Liver (tissue), 3 donors: ENCODE results near the gene CRISPLD2.

Experiments
- FOXA2 ChIP-seq: IDR thresholded peaks from 2 replicates; pipeline ENCODE4 v1.6.1; 2016; ENCODE audit warnings: antibody characterized with exemption
- GABPA ChIP-seq, 2 donors: IDR thresholded peaks in 1 of 2; conservative IDR thresholded peaks in 1 of 2; 2 replicates each; pipeline ENCODE4 v1.6.1; 2016; ENCODE audit warnings: antibody characterized with exemption in 2 of 2, mild to moderate bottlenecking in 1 of 2, moderate library complexity in 1 of 2
- JUND ChIP-seq, 2 donors: IDR thresholded peaks; 2 replicates each; pipeline ENCODE4 v1.6.1; 2016; ENCODE audit warnings: antibody characterized with exemption in 2 of 2
- MAX ChIP-seq: IDR thresholded peaks from 2 replicates; pipeline ENCODE4 v1.6.1; 2016; ENCODE audit warnings: antibody characterized with exemption
- NR2F2 ChIP-seq: IDR thresholded peaks from 2 replicates; pipeline ENCODE4 v1.6.1; 2016; ENCODE audit warnings: antibody characterized with exemption
- RAD21 ChIP-seq, 2 donors: IDR thresholded peaks; 2 replicates each; pipeline ENCODE4 v1.6.1; 2016; ENCODE audit warnings: antibody characterized with exemption in 2 of 2, mild to moderate bottlenecking in 2 of 2
- SP1 ChIP-seq: IDR thresholded peaks from 2 replicates; pipeline ENCODE4 v1.6.1; 2018; ENCODE audit warnings: antibody characterized with exemption, mild to moderate bottlenecking
- TAF1 ChIP-seq: conservative IDR thresholded peaks from 2 replicates; pipeline ENCODE4 v1.6.1; 2016; ENCODE audit warnings: antibody characterized with exemption, mild to moderate bottlenecking
- YY1 ChIP-seq: IDR thresholded peaks from 2 replicates; pipeline ENCODE4 v1.6.1; 2016; ENCODE audit warnings: antibody characterized with exemption, mild to moderate bottlenecking
- TF ChIP-seq, protein P1 (sequence below): fragments of 150-350 bp; IDR thresholded peaks from 2 replicates; pipeline ENCODE4 v1.5.1; 2017; ENCODE audit warnings: improper control_type of control experiment, low read depth, low read length; ENCODE audit not compliant: missing input control
- TF ChIP-seq, protein P2 (sequence below): IDR thresholded peaks from 2 replicates; pipeline ENCODE4 v1.6.1; 2016; ENCODE audit warnings: antibody characterized with exemption, mild to moderate bottlenecking
- TF ChIP-seq, protein P3 (sequence below): IDR thresholded peaks from 2 replicates; pipeline ENCODE4 v1.6.1; 2016; ENCODE audit warnings: antibody characterized with exemption
- donor health status: healthy.
- donor health status: healthy.

DNA sequence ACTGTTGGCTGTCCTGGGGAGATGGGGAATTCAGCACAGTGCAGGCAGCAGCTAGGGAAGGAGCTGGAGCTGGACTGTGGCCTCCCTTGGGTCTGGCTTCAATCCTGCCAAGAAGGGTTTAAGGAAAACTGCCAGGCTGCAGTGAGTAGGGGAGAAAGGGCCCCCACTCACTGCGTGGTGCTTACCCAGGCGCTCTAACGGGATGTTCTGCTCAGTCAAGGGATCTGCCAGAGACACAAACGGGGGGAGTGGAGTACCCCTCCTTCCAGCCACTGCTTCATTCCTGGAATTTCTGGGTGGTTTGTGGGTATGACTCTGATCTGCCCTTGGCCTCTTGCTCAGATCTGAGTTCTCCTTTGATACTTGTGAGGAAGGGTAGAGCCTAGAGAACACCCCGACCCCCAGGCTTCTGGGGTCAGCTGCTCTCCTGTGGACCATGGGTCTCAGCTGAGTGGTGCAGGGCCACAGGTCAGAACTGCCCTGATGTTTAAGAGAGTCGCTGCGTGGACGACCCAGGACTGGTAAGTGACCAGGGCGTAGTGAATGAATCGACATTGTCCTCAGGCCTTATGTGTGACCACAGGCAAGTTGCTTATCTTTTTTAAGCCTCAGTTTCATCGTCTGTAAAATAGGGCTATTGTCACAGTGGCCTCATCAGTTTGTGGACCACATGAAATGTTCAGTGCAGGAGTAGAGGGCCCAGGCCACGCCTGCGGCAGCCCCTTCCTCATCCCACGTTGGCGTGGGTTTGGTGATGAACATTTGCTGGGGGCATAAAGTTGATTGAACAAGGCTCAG lies 9.6 kb downstream of the CRISPLD2 start:
- TF ChIP-seq, protein P1, sequence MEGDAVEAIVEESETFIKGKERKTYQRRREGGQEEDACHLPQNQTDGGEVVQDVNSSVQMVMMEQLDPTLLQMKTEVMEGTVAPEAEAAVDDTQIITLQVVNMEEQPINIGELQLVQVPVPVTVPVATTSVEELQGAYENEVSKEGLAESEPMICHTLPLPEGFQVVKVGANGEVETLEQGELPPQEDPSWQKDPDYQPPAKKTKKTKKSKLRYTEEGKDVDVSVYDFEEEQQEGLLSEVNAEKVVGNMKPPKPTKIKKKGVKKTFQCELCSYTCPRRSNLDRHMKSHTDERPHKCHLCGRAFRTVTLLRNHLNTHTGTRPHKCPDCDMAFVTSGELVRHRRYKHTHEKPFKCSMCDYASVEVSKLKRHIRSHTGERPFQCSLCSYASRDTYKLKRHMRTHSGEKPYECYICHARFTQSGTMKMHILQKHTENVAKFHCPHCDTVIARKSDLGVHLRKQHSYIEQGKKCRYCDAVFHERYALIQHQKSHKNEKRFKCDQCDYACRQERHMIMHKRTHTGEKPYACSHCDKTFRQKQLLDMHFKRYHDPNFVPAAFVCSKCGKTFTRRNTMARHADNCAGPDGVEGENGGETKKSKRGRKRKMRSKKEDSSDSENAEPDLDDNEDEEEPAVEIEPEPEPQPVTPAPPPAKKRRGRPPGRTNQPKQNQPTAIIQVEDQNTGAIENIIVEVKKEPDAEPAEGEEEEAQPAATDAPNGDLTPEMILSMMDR, result no peak
- no peak for TF ChIP-seq TAF1
- no peak for TF ChIP-seq JUND (IDR thresholded peaks at IDR 0.05)
- TF ChIP-seq GABPA (IDR thresholded peaks at IDR 0.05 in 1 of 2, conservative IDR thresholded peaks at IDR 0.05 in 1 of 2), result no peak
- no peak for TF ChIP-seq YY1
- no peak for TF ChIP-seq MAX
- no peak for TF ChIP-seq RAD21 (IDR thresholded peaks at IDR 0.05)
- TF ChIP-seq, protein P2, sequence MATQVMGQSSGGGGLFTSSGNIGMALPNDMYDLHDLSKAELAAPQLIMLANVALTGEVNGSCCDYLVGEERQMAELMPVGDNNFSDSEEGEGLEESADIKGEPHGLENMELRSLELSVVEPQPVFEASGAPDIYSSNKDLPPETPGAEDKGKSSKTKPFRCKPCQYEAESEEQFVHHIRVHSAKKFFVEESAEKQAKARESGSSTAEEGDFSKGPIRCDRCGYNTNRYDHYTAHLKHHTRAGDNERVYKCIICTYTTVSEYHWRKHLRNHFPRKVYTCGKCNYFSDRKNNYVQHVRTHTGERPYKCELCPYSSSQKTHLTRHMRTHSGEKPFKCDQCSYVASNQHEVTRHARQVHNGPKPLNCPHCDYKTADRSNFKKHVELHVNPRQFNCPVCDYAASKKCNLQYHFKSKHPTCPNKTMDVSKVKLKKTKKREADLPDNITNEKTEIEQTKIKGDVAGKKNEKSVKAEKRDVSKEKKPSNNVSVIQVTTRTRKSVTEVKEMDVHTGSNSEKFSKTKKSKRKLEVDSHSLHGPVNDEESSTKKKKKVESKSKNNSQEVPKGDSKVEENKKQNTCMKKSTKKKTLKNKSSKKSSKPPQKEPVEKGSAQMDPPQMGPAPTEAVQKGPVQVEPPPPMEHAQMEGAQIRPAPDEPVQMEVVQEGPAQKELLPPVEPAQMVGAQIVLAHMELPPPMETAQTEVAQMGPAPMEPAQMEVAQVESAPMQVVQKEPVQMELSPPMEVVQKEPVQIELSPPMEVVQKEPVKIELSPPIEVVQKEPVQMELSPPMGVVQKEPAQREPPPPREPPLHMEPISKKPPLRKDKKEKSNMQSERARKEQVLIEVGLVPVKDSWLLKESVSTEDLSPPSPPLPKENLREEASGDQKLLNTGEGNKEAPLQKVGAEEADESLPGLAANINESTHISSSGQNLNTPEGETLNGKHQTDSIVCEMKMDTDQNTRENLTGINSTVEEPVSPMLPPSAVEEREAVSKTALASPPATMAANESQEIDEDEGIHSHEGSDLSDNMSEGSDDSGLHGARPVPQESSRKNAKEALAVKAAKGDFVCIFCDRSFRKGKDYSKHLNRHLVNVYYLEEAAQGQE, result no peak
- TF ChIP-seq, protein P3, sequence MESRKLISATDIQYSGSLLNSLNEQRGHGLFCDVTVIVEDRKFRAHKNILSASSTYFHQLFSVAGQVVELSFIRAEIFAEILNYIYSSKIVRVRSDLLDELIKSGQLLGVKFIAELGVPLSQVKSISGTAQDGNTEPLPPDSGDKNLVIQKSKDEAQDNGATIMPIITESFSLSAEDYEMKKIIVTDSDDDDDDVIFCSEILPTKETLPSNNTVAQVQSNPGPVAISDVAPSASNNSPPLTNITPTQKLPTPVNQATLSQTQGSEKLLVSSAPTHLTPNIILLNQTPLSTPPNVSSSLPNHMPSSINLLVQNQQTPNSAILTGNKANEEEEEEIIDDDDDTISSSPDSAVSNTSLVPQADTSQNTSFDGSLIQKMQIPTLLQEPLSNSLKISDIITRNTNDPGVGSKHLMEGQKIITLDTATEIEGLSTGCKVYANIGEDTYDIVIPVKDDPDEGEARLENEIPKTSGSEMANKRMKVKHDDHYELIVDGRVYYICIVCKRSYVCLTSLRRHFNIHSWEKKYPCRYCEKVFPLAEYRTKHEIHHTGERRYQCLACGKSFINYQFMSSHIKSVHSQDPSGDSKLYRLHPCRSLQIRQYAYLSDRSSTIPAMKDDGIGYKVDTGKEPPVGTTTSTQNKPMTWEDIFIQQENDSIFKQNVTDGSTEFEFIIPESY, result no peak
- TF ChIP-seq SP1, result no peak
- no peak for TF ChIP-seq FOXA2
- peak; percentile 60 for TF ChIP-seq NR2F2
